ENCODE results near the gene WNT3. TPM values are rescaled to one million over a fixed set of nuclear protein-coding genes. Genes with fewer than 3 reads are reported as not detected.

Gene WNT3
- total and polyA plus RNA-seq, 10 of the 15 experiments (the other 5 are each of a cell fraction or from before 2014, with no cell fraction given), result 0.01 to 0.03 TPM; not detected in 8

DNA sequence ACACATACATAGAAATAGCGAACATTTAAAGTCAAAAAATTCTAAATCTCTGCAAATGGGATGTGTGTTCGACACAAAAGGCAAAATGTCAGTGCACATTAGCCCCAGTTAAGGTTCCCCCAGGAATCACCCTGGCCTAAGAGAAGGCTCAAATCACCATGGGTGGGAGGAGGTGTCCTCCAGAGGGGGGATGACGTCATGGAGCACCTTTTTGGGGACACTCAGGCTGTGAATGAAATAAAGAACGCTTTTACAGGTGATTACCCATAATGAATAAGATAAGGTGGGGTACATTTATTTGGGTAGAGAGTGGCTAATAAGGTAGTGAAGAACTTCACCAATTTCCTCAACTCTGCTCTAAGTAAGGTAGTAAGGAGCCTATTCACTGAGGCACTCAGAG, 26.4 kb downstream of the WNT3 start:
- no peaks in the 10 kb centered on the region for H3K36me3 ChIP-seq (ENCODE audit: control insufficient read depth in 2 of 2, insufficient read depth in 2 of 2, low read length in 1 of 2)
- peaks cover 0 to 3% of the 10 kb centered on the region in 2 experiments; a peak in 3 of 4 replicates for H3K27me3 ChIP-seq (replicated peaks in 1 of 2; ENCODE audit: control insufficient read depth in 2 of 2, insufficient read depth in 2 of 2, low read length in 1 of 2)
- no peak overlapping the region for H3K4me2 ChIP-seq (ENCODE audit: control insufficient read depth, insufficient read depth)
- intact Hi-C loops (cut with micrococcal nuclease; ENCODE audit: unreplicated experiment), result no loop called here
- ChIA-PET CTCF (no interaction called here), RAD21 (ENCODE audit: unreplicated experiment) (no interaction called here), POLR2A (no interaction called here), SMC1A (ENCODE audit: uncharacterized antibody, unreplicated experiment) (no interaction called here)
- no peak overlapping the region for H3K27ac ChIP-seq (ENCODE audit: control insufficient read depth, insufficient read depth)
- no peak overlapping the region for H3K9ac ChIP-seq (ENCODE audit: control insufficient read depth, insufficient read depth, low read length)
- no peak overlapping the region for H2AFZ ChIP-seq (ENCODE audit: control insufficient read depth, low read depth, low read length)
- no peaks in the 10 kb centered on the region for H3K79me2 ChIP-seq (ENCODE audit: control insufficient read depth, insufficient read depth, low read length)
- FAIRE-seq (no peak), ATAC-seq (no peak), DNase-seq (ENCODE audit: low read depth, low spot score) (no peak)
- no peaks in the 10 kb centered on the region for H3K4me1 ChIP-seq (ENCODE audit: control insufficient read depth, insufficient read depth, low read length)
- 21% methylated on average over 4 of the region's 4 CpGs for WGBS (ENCODE audit: insufficient coverage, insufficient replicate concordance, low lambda C conversion rate, missing lambda C conversion rate)
- no peaks in the 10 kb centered on the region for H4K20me1 ChIP-seq (ENCODE audit: control insufficient read depth, insufficient read depth)
- no peak for TF ChIP-seq SRF (IDR thresholded peaks at IDR 0.05; ENCODE audit: low read depth in 2 of 2, low read length in 2 of 2)
- TF ChIP-seq TAF1 (IDR thresholded peaks at IDR 0.05; ENCODE audit: borderline replicate concordance, low read depth, low read length), result no peak
- TF ChIP-seq PML (IDR thresholded peaks at IDR 0.05; ENCODE audit: low read length), result no peak
- TF ChIP-seq ATF7 (IDR thresholded peaks at IDR 0.05; ENCODE audit: low read depth), result peak; percentile 49; the same call in 1 of the 2 replicates
- in situ Hi-C loops (cut with MboI), result loop anchor here (10.0 kb wide), 2 partner anchors 63 to 103 kb away; partner anchors contain the start of gene WNT9B
- no peaks in the 10 kb centered on the region; the same call in 2 of the 3 replicates for H3K9me3 ChIP-seq (replicated peaks; ENCODE audit: control insufficient read depth, insufficient read depth, low read length)
- no peak overlapping the region for H3K4me3 ChIP-seq
- BruUV-seq (replicated peaks), result no TSS peak

DNA sequence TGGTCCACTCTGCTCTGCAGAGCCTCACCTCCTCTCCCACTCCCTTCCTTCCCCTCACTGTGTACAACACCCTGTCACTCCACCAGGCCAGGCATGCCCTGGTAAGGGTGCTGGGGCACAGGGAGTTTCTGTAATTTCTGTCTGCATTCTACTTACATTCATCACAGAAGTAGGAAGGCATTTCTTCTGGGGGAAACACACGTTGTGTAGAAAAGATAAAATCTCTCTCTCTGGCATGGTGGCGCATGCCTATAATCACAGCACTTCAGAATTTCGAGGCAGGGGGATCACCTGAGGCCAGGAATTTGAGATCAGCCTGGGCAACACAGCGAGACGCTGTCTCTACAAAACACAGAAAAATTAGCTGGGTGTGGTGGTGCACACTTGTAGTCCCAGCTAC, 27.0 kb downstream of the WNT3 start:
- BruUV-seq (replicated peaks), result no TSS peak
- 46% methylated on average over 5 of the region's 5 CpGs for WGBS (ENCODE audit: insufficient coverage, insufficient replicate concordance, low lambda C conversion rate, missing lambda C conversion rate)
- DNase-seq (ENCODE audit: low read depth, low spot score) (no peak), ATAC-seq (no peak), FAIRE-seq (no peak)
- in situ Hi-C loops (cut with MboI) (loop anchor here (10.0 kb wide), 2 partner anchors 63 to 103 kb away; partner anchors contain the start of gene WNT9B), intact Hi-C loops (cut with micrococcal nuclease; ENCODE audit: unreplicated experiment) (no loop called here)
- Histone ChIP-seq H4K20me1 (ENCODE audit: control insufficient read depth, insufficient read depth) (no peaks in the 10 kb centered on the region), H3K27me3 (replicated peaks in 1 of 2; ENCODE audit: control insufficient read depth in 2 of 2, insufficient read depth in 2 of 2, low read length in 1 of 2) (peaks cover 0 to 3% of the 10 kb centered on the region in 2 experiments; a peak in 3 of 4 replicates), H2AFZ (ENCODE audit: control insufficient read depth, low read depth, low read length) (no peak overlapping the region), H3K9me3 (replicated peaks; ENCODE audit: control insufficient read depth, insufficient read depth, low read length) (no peaks in the 10 kb centered on the region; the same call in 2 of the 3 replicates), H3K4me3 (no peak overlapping the region), H3K36me3 (ENCODE audit: control insufficient read depth in 2 of 2, insufficient read depth in 2 of 2, low read length in 1 of 2) (no peaks in the 10 kb centered on the region), H3K79me2 (ENCODE audit: control insufficient read depth, insufficient read depth, low read length) (no peaks in the 10 kb centered on the region), H3K27ac (ENCODE audit: control insufficient read depth, insufficient read depth) (no peak overlapping the region), H3K4me2 (ENCODE audit: control insufficient read depth, insufficient read depth) (no peak overlapping the region), H3K9ac (ENCODE audit: control insufficient read depth, insufficient read depth, low read length) (no peak overlapping the region), H3K4me1 (ENCODE audit: control insufficient read depth, insufficient read depth, low read length) (no peaks in the 10 kb centered on the region)
- ChIA-PET RAD21 (ENCODE audit: unreplicated experiment) (no interaction called here), POLR2A (no interaction called here), SMC1A (ENCODE audit: uncharacterized antibody, unreplicated experiment) (no interaction called here), CTCF (no interaction called here)
- TF ChIP-seq, protein P1, sequence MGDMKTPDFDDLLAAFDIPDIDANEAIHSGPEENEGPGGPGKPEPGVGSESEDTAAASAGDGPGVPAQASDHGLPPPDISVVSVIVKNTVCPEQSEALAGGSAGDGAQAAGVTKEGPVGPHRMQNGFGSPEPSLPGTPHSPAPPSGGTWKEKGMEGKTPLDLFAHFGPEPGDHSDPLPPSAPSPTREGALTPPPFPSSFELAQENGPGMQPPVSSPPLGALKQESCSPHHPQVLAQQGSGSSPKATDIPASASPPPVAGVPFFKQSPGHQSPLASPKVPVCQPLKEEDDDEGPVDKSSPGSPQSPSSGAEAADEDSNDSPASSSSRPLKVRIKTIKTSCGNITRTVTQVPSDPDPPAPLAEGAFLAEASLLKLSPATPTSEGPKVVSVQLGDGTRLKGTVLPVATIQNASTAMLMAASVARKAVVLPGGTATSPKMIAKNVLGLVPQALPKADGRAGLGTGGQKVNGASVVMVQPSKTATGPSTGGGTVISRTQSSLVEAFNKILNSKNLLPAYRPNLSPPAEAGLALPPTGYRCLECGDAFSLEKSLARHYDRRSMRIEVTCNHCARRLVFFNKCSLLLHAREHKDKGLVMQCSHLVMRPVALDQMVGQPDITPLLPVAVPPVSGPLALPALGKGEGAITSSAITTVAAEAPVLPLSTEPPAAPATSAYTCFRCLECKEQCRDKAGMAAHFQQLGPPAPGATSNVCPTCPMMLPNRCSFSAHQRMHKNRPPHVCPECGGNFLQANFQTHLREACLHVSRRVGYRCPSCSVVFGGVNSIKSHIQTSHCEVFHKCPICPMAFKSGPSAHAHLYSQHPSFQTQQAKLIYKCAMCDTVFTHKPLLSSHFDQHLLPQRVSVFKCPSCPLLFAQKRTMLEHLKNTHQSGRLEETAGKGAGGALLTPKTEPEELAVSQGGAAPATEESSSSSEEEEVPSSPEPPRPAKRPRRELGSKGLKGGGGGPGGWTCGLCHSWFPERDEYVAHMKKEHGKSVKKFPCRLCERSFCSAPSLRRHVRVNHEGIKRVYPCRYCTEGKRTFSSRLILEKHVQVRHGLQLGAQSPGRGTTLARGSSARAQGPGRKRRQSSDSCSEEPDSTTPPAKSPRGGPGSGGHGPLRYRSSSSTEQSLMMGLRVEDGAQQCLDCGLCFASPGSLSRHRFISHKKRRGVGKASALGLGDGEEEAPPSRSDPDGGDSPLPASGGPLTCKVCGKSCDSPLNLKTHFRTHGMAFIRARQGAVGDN (IDR thresholded peaks at IDR 0.05), result no peak
- TF ChIP-seq CBFB (IDR thresholded peaks at IDR 0.05; ENCODE audit: low read depth) (no peak), ZBED1 (IDR thresholded peaks at IDR 0.05; ENCODE audit: borderline replicate concordance) (no peak), ESRRA (IDR thresholded peaks at IDR 0.05; ENCODE audit: low read length) (no peak), RAD51 (IDR thresholded peaks at IDR 0.05) (no peak), ZNF384 (IDR thresholded peaks at IDR 0.05; ENCODE audit: borderline replicate concordance, low read depth, low read length) (no peak), TCF12 (IDR thresholded peaks at IDR 0.05; ENCODE audit: low read depth, low read length) (no peak), SREBF1 (IDR thresholded peaks at IDR 0.05; ENCODE audit: low read length) (no peak), ETV6 (conservative IDR thresholded peaks at IDR 0.05 in 1 of 2, IDR thresholded peaks at IDR 0.05 in 1 of 2; ENCODE audit: borderline replicate concordance in 1 of 2, low read depth in 1 of 2) (no peak), MXI1 (IDR thresholded peaks at IDR 0.05; ENCODE audit: low read depth, low read length) (no peak)
- TF ChIP-seq, protein P2, sequence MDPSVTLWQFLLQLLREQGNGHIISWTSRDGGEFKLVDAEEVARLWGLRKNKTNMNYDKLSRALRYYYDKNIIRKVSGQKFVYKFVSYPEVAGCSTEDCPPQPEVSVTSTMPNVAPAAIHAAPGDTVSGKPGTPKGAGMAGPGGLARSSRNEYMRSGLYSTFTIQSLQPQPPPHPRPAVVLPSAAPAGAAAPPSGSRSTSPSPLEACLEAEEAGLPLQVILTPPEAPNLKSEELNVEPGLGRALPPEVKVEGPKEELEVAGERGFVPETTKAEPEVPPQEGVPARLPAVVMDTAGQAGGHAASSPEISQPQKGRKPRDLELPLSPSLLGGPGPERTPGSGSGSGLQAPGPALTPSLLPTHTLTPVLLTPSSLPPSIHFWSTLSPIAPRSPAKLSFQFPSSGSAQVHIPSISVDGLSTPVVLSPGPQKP (IDR thresholded peaks at IDR 0.05; ENCODE audit: low read depth, low read length), result no peak

All from GM12878 (cell line).